HG02943 (cell line): ENCODE measurements around the gene SLF2.

Experiments used
- ATAC-seq: cut with Tn5 transposase; IDR thresholded peaks from one replicate; pipeline ENCODE4 v1.9.1; 2021; ENCODE audit warnings: mild to moderate bottlenecking, low read depth, moderate library complexity; ENCODE audit not compliant: unreplicated experiment

SLF2 gene

GRCh38 chr10:100896876-100897461 lies 15.8 kb upstream of the SLF2 start:
- no peak for ATAC-seq

DNA sequence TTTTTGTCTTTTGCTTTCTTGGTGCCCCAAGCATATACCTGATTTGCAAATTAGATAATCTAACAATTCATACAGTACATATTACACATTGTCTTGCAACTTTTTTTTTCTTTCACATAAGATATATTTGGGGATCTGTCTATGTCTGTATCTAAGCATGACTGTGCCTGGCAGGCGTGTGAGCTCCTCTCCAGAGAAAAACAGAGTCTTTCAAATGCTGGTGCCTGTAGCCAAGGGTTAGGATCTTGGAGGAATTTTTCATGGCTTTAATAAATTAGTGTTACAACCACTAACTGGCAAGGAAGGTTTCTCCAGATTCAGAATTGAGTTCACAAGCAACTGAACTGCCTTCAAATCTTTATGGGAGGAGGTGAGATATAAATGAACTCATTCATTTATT lies 14.8 kb upstream of the SLF2 start:
- no peak for ATAC-seq

GRCh38 chr10:100899171-100899570 lies 13.6 kb upstream of the SLF2 start:
- no peak for ATAC-seq

- no peak for ATAC-seq
Measured at GRCh38 chr10:100901051-100901450, 11.7 kb upstream of the SLF2 start.

DNA sequence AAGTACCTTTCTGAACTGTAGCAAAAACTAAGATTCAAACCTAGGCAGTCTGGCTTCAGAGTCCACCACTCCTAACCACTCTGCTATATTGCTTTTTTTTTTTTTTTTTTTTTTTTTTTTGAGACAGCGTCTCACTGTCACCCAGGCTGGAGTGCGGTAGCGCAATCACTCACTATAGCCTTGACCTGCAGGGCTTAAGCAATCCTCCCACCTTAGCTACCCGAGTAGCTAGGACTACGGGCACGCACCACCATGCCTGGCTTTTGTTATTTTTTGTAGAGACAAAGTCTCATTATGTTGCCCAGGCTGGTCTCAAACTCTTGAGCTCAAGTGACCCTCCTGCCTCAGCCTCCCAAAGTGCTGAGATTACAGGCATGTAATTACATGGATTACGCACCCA lies 10.1 kb upstream of the SLF2 start:
- ATAC-seq, result no peak

GRCh38 chr10:100904917-100905316 lies 7.8 kb upstream of the SLF2 start:
- no peak for ATAC-seq

GRCh38 chr10:100907175-100907574 lies 5.6 kb upstream of the SLF2 start:
- ATAC-seq, result no peak

- no peak for ATAC-seq
Measured at GRCh38 chr10:100907773-100908363, 4.9 kb upstream of the SLF2 start.

DNA sequence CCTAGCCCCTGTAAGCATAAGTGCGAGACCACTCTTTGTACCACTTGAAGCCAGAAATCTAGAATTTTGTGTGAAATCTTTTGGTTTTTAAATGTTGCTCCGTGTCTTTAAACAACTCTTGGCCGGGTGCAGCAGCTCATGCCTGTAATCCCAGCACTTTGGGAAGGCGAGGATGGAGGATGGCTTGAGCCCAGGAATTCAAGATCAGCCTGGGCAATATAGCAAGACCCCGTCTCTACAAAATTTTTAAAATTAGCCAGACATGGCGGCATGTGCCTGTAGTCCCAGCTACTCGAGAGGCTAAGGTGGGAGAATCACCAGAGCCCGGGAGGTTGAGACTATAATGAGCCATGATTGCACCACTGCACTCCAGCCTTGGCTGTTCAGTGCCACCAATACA lies 4.4 kb upstream of the SLF2 start:
- no peak for ATAC-seq

GRCh38 chr10:100909501-100910263 lies 3.1 kb upstream of the SLF2 start:
- no peak for ATAC-seq

- no peak for ATAC-seq
Measured at GRCh38 chr10:100911472-100911871, 1.3 kb upstream of the SLF2 start.

- no peak for ATAC-seq
Measured at GRCh38 chr10:100912013-100912604, 654 bp upstream of the SLF2 start.

GRCh38 chr10:100913470-100913865 lies 705 bp downstream of the SLF2 start:
- no peak for ATAC-seq

DNA sequence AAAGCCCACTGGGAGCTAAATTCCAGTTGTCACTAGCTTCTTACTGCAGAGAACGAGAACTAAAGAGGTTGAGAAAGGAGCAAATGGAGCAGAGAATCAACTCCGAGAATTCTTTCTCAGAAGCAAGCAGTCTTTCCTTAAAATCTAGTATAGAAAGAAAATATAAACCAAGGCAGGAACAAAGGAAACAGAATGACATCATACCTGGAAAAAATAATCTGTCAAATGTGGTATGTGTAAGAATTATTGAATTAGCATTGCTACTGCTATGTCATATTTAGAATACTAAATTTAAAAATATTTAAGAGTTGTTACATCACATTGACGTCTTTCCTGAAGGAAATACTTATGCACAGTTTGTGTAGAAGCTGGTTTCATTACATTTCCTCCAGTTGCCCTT lies 4.3 kb downstream of the SLF2 start:
- ATAC-seq, result no peak

DNA sequence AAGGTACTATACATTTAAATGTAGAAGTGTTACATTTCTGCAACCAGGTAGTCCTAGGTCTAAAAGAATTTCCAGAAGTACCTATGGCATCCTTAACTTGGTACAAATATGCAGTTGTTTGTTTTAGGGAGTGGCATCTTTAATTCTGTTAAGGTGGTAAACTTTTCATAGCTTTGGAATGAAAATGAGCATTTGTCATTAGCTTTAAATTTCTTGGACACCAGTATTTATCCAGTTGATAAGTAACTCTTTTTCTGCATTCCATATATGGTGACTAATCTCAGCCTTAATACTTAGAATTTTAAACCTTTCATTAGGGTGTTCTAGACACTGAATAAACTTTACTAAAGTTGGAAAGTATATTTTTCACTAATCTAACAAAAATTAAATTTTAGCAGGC lies 10.8 kb downstream of the SLF2 start:
- no peak for ATAC-seq

DNA sequence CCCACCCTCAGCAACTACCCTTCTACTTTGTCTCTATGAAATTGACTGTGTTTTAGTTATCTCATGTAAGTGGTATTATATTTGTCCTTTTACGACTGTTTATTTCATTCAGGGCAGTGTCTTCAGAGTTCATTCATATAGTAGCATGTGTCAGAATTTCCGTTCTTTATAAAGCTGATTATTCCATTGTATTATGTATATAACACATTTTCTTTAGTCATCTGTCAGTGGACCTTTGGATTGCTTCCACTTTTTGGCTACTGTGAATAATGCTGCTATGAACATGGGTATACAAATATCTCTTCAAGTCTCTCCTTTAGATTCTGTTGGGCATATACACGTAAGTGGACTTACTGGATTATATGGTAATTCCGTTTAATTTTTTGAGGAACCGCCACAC lies 14.5 kb downstream of the SLF2 start:
- ATAC-seq, result no peak

GRCh38 chr10:100928039-100928438 lies 15.3 kb downstream of the SLF2 start:
- ATAC-seq, result no peak

- no peak for ATAC-seq
Measured at GRCh38 chr10:100930368-100930767, 17.6 kb downstream of the SLF2 start.

DNA sequence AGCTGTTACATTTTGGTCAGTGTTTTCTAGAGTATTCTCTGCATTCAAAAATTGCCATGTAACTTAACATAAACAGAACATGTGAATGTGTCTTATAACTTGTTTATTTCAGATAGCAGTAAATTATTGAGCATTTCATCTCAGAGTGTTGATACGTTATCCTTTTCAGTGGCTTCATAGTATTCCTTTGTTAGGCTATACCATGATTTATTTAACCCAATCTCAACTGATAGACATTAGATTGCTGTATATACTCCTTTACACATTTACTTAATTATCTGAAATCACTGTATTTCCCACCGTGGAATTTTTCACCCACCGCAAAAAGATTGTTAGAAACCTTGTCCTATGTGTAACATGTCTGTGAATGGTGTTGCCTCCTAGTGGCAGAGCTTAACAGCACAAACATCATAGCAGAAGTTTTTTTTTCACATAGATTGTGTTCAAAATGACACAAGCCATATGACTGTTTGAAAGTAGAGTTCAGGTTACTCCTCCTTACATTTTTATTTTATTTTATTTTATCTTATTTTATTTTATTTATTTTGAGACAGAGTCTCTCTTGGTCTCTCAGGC lies 21.4 kb downstream of the SLF2 start:
- ATAC-seq, result no peak

DNA sequence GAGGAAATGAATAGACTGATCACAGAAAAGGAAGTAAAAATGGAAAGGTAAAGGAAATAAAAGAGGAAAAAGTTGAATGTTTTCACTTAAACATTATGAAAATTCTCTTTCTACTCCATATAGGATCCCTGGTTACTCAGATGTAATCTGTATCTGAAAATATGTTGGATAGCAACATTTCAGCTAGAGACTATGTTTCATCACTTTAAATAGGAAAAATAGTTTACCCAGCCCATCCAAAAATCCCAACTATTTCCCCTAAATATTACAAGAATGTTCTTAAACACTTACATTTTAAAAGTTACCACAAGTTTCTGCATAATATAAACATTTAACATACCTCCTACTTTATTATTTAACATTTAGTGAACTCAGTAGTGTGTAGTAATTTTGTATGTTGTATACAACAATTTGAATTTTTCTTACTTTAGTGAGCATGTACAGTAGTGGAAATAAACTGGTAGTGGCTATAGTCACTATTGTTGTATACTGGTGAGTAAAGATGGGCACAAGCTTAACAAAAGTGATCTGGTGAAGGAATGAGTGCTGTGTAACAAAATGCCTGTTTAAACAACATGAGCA lies 27.1 kb downstream of the SLF2 start:
- ATAC-seq, result no peak

DNA sequence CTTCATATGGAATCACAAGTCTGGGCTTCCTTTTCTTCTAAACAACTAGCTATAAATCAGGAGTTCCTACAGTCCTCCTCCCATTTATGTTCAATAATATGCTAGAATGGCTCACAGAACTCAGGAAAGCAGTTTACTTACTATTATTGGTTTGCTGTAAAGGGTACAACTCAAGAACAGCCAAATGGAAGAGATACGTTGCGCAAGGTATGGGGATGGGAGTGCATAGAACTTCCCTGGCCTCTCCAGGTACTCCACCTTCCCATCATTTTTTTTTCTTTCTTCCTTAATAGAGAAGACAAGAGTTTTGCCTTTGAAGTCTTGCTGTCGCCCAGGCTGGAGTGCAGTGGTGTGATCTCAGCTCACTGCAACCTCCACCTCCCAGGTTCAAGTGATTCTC lies 29.5 kb downstream of the SLF2 start:
- ATAC-seq, result no peak
